ENCODE results near the gene LAMC2. TPM values are rescaled to one million over a fixed set of nuclear protein-coding genes. Genes with fewer than 3 reads are reported as not detected.

LAMC2 gene
- total and polyA plus RNA-seq, 9 of the 15 experiments (the other 6 are each of a cell fraction or from before 2014, with no cell fraction given) = 0.02 to 0.03 TPM; not detected in 7

DNA sequence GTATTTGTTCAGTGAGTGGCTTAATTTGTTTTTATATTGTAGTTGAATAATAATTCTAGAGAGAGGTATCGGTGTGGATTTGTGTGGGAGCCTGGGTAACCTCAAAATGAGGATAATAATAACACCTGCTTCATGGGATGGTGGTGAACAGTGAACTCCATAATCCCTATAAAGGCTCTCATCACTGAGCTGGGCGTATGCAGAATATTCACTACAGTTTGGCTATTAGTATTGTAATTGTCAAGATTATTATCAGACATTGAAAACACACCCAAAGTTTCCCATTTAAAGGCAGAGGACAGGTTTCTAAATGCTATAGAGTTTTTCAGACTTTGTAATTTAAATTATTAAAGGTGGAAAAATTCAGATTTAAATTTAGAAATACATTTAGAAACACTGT, 7.0 kb upstream of the LAMC2 start:
- DNase-seq (ENCODE audit: extremely low read depth in 1 of 4, low spot score in 3 of 4) (no peak), FAIRE-seq (no peak), ATAC-seq (no peak)
- H3K9ac ChIP-seq (ENCODE audit: insufficient read depth in 1 of 2, low read depth in 2 of 2, low read length in 2 of 2) = no peak overlapping the region
- H3K9me3 ChIP-seq (replicated peaks; ENCODE audit: control insufficient read depth, insufficient read depth, low read depth, low read length) = no peaks in the 10 kb centered on the region
- no peak overlapping the region for H3K27ac ChIP-seq (ENCODE audit: extremely low read depth, low read depth, low read length)
- 0% methylated on average over 2 of the region's 2 CpGs for WGBS (ENCODE audit: insufficient coverage, low coverage, missing lambda C conversion rate)
- H3K79me2 ChIP-seq (ENCODE audit: control insufficient read depth, insufficient read depth, low read length) = no peaks in the 10 kb centered on the region
- no peak overlapping the region for H3K4me2 ChIP-seq (ENCODE audit: insufficient read depth, low read length)
- H3K27me3 ChIP-seq (ENCODE audit: control insufficient read depth in 2 of 2, insufficient read depth in 2 of 2, low read length in 2 of 2) = peaks cover 0 to 3% of the 10 kb centered on the region in 2 experiments; a peak in 1 of 5 replicates
- no peaks in the 10 kb centered on the region for H4K20me1 ChIP-seq (replicated peaks; ENCODE audit: control insufficient read depth, insufficient read depth, low read length)
- no TSS peak for BruUV-seq (replicated peaks)
- ChIA-PET POLR2A (no interaction called here), CTCF (ENCODE audit: low intra/inter-chr PET ratio) (no interaction called here)
- no peaks in the 10 kb centered on the region for H3K4me1 ChIP-seq (replicated peaks in 1 of 2; ENCODE audit: control insufficient read depth in 2 of 2, insufficient read depth in 2 of 2, low read length in 2 of 2)
- in situ Hi-C loops (cut with MboI) = no loop called here
- no peak overlapping the region for H3K4me3 ChIP-seq
- intact Hi-C loops (cut with micrococcal nuclease) = no loop called here
- no peaks in the 10 kb centered on the region for H3K36me3 ChIP-seq (ENCODE audit: control insufficient read depth, insufficient read depth, low read length)
- H2AFZ ChIP-seq (ENCODE audit: low read depth, low read length) = no peak overlapping the region
- H3K9me1 ChIP-seq (ENCODE audit: control insufficient read depth, insufficient read depth, low read length) = no peaks in the 10 kb centered on the region
- TF ChIP-seq ZNF764 (CRISPR knock-in tag; IDR thresholded peaks at IDR 0.05; ENCODE audit: low read depth) (no peak), NELFE (IDR thresholded peaks at IDR 0.05; ENCODE audit: insufficient read depth, insufficient read length) (no peak), ZNF24 (IDR thresholded peaks at IDR 0.05) (no peak), CEBPZ (IDR thresholded peaks at IDR 0.05; ENCODE audit: borderline replicate concordance, low read depth, low read length) (no peak), SIX5 (IDR thresholded peaks at IDR 0.05; ENCODE audit: borderline replicate concordance in 1 of 2, insufficient read depth in 1 of 2, low read depth in 1 of 2, low read length in 2 of 2) (no peak), NCOA1 (IDR thresholded peaks at IDR 0.05; ENCODE audit: low read depth) (no peak), TOE1 (IDR thresholded peaks at IDR 0.05; ENCODE audit: borderline replicate concordance) (no peak), TOE1 (CRISPR knock-in tag; IDR thresholded peaks at IDR 0.05; ENCODE audit: borderline replicate concordance, low read depth) (no peak), CCAR2 (IDR thresholded peaks at IDR 0.05; ENCODE audit: low read depth, low read length) (no peak), ZNF280A (IDR thresholded peaks at IDR 0.05; ENCODE audit: low read depth, partially characterized antibody) (no peak)
- TF ChIP-seq, protein P1, sequence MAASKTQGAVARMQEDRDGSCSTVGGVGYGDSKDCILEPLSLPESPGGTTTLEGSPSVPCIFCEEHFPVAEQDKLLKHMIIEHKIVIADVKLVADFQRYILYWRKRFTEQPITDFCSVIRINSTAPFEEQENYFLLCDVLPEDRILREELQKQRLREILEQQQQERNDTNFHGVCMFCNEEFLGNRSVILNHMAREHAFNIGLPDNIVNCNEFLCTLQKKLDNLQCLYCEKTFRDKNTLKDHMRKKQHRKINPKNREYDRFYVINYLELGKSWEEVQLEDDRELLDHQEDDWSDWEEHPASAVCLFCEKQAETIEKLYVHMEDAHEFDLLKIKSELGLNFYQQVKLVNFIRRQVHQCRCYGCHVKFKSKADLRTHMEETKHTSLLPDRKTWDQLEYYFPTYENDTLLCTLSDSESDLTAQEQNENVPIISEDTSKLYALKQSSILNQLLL (CRISPR knock-in tag; IDR thresholded peaks at IDR 0.05; ENCODE audit: borderline replicate concordance) = no peak
- TF ChIP-seq, protein P2, sequence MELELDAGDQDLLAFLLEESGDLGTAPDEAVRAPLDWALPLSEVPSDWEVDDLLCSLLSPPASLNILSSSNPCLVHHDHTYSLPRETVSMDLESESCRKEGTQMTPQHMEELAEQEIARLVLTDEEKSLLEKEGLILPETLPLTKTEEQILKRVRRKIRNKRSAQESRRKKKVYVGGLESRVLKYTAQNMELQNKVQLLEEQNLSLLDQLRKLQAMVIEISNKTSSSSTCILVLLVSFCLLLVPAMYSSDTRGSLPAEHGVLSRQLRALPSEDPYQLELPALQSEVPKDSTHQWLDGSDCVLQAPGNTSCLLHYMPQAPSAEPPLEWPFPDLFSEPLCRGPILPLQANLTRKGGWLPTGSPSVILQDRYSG (tag; conservative IDR thresholded peaks at IDR 0.05; ENCODE audit: low read depth) = no peak
- TF ChIP-seq, protein P3, sequence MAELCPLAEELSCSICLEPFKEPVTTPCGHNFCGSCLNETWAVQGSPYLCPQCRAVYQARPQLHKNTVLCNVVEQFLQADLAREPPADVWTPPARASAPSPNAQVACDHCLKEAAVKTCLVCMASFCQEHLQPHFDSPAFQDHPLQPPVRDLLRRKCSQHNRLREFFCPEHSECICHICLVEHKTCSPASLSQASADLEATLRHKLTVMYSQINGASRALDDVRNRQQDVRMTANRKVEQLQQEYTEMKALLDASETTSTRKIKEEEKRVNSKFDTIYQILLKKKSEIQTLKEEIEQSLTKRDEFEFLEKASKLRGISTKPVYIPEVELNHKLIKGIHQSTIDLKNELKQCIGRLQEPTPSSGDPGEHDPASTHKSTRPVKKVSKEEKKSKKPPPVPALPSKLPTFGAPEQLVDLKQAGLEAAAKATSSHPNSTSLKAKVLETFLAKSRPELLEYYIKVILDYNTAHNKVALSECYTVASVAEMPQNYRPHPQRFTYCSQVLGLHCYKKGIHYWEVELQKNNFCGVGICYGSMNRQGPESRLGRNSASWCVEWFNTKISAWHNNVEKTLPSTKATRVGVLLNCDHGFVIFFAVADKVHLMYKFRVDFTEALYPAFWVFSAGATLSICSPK (IDR thresholded peaks at IDR 0.05; ENCODE audit: borderline replicate concordance) = no peak
